ENCODE results near the gene EHMT2.

Gene EHMT2

GRCh38 chr6:31888276-31889258 lies 8.9 kb downstream of the EHMT2 start:
- DNase-seq = peak in 3 of 5 donors; percentile 23 to 49 (median 31)

- DNase-seq = no peak
These were observed 10.1 kb downstream of the EHMT2 start for GRCh38 chr6:31887173-31888007.

GRCh38 chr6:31886541-31886991 lies 10.9 kb downstream of the EHMT2 start:
- no peak for DNase-seq

GRCh38 chr6:31884528-31885035 lies 12.9 kb downstream of the EHMT2 start:
- no peak for DNase-seq

DNA sequence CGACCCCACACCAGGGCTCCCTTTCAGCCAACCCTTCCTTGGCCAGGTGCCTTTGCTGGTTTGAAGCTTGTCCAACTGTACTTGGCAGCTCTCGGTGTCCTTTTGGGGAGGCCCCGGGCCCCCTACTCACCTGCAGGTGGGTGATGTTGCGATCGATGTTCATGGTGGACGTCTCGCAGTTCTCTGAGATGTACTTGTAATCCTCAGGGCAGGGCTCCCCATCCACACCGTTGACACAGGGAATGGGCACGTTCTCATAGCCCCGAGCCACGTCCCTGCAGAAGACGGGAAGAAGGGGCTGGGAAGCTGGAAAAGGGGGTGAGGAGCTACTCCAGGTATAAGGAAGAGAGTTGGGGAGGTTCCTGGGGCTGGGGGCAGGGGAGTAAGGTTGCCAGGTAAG lies 13.8 kb downstream of the EHMT2 start:
- no peak for DNase-seq

DNA sequence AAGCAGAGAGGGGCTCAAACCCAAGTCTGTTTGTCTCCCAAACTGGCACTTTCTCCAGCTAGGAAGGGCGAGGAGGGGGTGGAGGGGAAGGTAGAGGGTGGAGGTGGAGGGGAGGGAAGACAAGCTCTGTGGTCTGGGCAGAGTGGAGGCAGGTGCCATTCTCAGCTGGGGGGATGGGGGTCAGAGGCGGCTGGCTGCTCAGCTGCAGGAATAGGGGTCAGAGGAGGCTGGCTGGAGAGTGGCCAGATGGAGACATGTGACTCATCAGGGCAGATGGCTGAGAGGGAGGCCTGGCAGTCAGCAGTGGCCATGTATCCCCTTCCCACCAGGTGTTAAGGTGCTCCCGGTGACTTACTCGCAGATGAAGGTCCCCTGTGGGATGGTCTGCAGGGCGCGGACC lies 15.2 kb downstream of the EHMT2 start:
- DNase-seq = no peak

DNA sequence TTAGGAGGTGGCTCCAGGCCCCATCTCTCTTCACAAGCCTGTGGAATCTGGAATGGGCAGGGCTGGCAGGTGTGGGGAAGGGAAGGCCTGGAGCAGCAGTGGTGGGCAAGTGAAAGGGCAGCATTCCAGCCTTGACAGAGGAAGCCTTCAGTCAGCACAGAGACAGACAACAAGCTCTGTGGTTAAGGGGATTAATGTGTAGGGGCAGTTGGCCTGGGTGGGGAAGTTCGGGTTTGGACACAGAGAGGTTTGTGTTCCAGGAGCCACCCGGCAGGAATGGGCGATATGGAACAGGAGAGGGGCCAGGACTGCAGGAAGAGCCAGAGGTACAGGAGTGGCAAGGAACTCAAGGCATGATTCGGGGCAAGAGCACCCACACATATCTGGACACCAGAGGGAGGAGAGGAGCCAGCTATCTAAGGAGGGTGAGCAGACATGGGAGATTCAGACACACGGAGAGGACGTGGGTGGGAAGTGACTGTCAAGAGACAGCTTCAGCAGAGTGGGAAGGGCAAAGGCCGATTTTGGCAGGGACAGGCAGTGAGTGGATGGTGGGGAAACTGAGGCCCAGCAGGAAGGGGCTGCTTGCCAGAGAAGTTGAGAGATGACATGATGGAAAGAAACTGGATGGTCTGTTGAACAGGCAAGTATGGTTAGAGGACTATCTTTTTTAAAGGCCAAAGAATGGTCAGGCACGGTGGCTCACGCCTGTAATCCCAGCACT lies 16.2 kb downstream of the EHMT2 start:
- no peak for DNase-seq

GRCh38 chr6:31880616-31881015 lies 16.9 kb downstream of the EHMT2 start:
- DNase-seq = no peak

DNA sequence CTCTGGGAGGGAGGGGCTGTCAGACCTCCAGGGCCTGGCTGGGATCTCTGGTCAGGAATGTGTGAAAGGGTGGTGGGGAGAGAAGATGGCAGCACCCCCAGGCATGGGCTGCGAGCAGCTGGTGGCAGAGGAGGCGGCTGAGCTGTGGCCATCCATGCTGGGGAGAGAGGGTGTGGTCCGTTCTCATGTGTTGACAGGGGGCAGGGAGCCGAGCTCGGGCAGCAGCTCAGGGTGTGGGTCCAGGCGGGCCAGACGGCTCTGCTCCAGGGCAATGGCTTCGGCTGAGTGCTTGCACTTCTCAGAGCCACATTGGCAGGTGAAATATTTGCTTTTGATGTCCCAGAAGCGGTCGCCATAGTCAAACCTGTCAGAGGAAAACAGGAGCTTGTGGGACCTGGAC lies 17.6 kb downstream of the EHMT2 start:
- no peak for DNase-seq

DNA sequence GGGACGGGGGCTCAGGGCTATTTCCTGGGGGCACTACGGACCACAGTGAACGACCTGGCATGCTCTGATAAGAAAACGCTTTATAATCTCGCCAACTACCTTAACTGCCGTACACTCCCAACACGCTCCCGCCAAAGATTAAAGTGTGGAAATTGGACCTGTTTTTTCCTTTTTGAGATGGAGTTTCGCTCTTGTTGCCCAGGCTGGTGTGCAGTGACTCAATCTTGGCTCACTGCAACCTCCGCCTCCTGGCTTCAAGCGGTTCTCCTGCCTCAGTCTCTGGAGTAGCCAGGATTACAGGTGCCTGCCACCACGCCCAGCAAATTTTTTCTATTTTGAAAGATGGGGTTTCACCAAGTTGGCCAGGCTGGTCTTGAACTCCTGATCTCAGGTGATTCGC lies 18.4 kb downstream of the EHMT2 start:
- DNase-seq = no peak

DNA sequence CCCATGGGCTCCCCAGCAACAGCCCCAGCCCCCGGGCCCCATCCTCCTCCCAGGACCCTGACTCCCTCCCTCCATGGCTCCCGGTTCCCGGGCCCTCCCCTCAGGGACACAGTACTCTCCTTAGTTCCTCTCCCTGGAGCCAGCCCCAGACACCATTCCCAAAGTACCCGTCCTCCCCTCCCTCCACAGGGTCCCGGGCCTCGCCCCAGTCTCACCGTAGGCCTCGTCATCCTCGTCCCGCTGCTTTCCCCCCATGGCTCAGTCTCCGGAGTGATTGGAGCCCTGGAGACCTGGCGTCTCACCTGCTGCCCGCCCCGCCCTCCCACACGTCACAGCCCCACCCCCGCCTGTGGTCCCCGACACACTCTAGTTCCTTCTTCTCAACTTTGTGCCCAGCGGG lies 18.8 kb downstream of the EHMT2 start, which contains the start of gene SLC44A4:
Gene SLC44A4, minus strand, starts transcription at position 272 of the 400 bp plus-strand sequence. Its CDS starts 17 bp downstream, at position 255.
- no peak for DNase-seq

- no peak for DNase-seq
These were observed 19.3 kb downstream of the EHMT2 start for GRCh38 chr6:31878222-31878621.

DNA sequence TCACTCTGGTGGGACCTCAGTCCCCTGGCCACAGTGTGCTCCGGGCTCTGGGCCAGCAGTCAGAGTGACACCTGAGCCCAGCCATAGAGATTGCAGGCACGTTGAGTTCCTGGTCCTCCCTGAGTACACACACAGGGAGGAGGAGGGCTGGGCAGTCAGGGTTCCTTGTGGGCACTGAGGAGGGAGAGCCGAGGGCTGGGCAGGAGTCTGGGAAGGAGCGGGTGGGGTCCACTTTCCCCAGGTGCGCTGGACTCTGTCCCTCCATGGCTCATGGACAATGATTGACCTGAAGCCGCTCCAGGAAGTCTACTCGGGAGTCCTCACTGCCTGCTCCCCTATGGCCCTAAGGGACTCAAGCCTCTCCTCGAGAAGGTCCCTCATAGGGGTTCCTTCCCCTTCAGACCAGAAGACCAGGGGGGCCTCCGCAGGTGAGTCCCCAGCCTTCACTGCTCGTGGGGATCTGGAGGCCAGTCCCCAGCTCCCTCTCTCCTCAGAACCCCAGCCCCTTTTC lies 19.8 kb downstream of the EHMT2 start:
- DNase-seq = no peak

GRCh38 chr6:31877125-31877650 lies 20.3 kb downstream of the EHMT2 start:
- no peak for DNase-seq

GRCh38 chr6:31876357-31876756 lies 21.1 kb downstream of the EHMT2 start:
- DNase-seq = no peak

DNA sequence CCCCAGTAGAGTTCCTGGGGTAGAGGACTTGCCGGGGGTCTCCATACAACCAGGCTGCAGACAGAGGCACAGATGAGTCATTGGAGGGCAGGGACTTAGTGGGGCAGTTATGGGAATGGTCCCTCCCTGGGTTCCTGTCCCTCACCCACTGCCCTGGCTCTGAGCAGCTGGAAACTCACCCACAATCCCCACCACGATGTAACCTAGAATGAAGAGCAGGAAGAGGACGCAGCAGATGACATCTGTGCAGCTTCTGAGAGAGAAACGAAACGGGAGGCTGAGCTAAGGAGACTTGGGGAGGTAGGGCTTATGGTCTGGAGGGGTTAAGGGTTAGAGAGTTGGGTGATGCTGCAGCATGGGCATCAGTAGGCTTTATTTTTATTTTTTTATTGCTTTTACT lies 21.6 kb downstream of the EHMT2 start:
- no peak for DNase-seq

DNA sequence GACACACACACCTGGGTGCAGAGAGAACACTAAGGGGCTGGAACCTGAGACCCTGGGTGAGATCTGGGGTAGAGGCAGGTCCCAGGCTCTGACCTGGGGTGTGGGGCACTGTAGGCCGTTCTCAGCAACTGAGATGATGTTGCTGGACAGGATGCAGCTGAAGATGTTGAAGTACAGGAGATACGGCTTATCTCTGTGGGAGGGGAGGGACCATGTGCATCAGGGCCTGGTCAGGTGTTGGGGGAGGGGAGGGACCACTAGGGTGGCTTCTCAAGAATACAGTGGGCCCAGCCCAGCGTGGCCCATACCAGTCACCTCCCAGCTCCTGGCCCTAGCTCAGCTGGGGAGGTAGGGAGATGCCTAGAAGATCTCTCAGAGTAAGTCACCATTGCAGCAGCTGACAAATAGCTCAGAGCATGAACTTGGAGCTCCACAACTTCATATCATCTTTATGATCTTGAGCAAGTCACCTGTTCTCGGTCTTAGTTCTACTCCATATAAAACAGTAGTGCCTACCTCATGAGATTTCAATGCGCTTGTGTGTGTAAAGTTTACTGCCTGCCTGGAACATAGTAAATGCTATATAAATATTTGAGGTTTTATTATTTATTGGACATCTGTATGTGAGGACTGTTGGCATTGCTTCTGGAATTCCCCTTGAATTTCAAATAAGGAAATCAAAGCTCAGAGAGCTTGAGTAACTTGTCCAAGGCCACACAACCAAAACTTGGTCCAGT lies 22.5 kb downstream of the EHMT2 start:
- DNase-seq = no peak

DNA sequence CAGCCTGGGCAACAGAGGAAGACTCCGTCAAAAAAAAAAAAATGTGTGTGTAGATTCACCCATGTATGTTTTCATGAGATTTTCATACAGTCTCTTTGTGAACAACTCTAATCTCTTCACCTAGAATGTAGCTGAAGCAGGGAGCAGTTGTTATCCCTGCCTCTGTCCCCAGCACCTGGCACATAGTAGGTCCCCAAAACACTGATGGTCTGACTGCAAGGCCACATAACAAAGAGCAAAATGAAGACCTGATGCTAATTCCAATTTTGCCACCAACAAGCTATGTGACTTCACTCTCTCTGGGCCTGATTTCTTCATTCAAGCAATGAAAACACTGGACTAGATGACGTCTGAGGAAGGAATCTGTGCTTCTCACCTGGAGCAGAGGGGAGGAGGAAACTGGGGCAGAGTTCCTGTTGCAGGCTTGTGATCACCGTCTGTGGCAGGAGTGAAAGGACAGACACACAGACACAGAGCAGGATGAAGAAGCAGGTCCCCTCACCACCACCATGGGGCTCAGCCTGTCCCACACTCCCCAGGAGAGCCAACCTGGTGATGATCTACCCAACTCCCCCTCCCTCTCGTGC lies 23.3 kb downstream of the EHMT2 start:
- no peak for DNase-seq

- no peak for DNase-seq
These were observed 26.3 kb downstream of the EHMT2 start for GRCh38 chr6:31871046-31871659.

DNA sequence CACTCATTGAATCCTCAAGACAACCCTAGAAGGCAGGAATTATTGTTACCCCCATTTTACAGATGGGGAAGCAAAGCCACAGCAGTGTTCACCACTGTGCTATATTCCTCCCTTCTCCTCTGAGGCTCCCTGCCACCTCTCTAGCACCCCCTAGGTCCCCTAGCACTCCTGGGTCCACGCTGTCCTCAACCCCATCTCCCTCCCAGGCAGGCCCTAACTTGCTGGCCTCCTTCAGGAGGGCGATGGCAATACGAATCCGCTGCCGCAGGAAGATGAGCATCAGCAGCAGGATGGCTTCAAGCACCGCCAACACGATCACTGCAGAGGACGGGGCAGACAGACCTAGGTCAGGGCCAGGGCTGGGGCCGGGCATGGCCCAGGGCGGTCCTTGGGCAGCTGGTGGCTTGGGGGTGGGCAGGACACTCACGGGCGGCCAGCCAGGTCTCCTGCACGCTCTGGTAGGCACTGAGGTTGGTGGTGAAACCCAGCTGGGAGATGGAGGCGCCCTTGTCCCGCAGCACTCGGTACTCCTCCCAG lies 27.0 kb downstream of the EHMT2 start:
- no peak for DNase-seq
